ENCODE data around the gene TMEM31. TPM values are rescaled to one million over a fixed set of nuclear protein-coding genes. Genes with fewer than 3 reads are reported as not detected.

The TMEM31 gene
- total and polyA plus RNA-seq, 10 of the 15 experiments (the other 5 are each of a cell fraction or from before 2014, with no cell fraction given), result 0.18 TPM; not detected in 9

- TF ChIP-seq IRF5 (IDR thresholded peaks at IDR 0.05; ENCODE audit: borderline replicate concordance) (no peak), CHD2 (IDR thresholded peaks at IDR 0.05; ENCODE audit: borderline replicate concordance, low read depth, low read length) (0 out of 2 replicates have a peak, but pooled peaks have one; percentile 24), STAT1 (conservative IDR thresholded peaks at IDR 0.05) (no peak), ZZZ3 (IDR thresholded peaks at IDR 0.05; ENCODE audit: control insufficient read depth, insufficient read length, low read depth) (no peak), HDAC6 (IDR thresholded peaks at IDR 0.05; ENCODE audit: unreplicated experiment) (no peak), RELA (IDR thresholded peaks at IDR 0.05; ENCODE audit: borderline replicate concordance, partially characterized antibody) (no peak), FOXK2 (IDR thresholded peaks at IDR 0.05) (no peak), HDAC2 (IDR thresholded peaks at IDR 0.05) (no peak), HDGF (IDR thresholded peaks at IDR 0.05) (no peak), WRNIP1 (IDR thresholded peaks at IDR 0.05; ENCODE audit: borderline replicate concordance, low read depth, low read length) (no peak), BACH1 (IDR thresholded peaks at IDR 0.05; ENCODE audit: borderline replicate concordance) (peak; percentile 95), CHD4 (IDR thresholded peaks at IDR 0.05) (no peak), BRCA1 (IDR thresholded peaks at IDR 0.05; ENCODE audit: low read depth, low read length) (no peak), RBBP5 (conservative IDR thresholded peaks at IDR 0.05) (no peak), CREM (IDR thresholded peaks at IDR 0.05; ENCODE audit: low read depth) (no peak), ZBED1 (IDR thresholded peaks at IDR 0.05; ENCODE audit: borderline replicate concordance) (no peak), MYB (IDR thresholded peaks at IDR 0.05; ENCODE audit: borderline replicate concordance, low read depth, low read length) (no peak), ZNF24 (IDR thresholded peaks at IDR 0.05) (no peak), CREB1 (IDR thresholded peaks at IDR 0.05; ENCODE audit: low read depth) (no peak)
- TF ChIP-seq, protein P1, sequence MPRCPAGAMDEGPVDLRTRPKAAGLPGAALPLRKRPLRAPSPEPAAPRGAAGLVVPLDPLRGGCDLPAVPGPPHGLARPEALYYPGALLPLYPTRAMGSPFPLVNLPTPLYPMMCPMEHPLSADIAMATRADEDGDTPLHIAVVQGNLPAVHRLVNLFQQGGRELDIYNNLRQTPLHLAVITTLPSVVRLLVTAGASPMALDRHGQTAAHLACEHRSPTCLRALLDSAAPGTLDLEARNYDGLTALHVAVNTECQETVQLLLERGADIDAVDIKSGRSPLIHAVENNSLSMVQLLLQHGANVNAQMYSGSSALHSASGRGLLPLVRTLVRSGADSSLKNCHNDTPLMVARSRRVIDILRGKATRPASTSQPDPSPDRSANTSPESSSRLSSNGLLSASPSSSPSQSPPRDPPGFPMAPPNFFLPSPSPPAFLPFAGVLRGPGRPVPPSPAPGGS (IDR thresholded peaks at IDR 0.05; ENCODE audit: borderline replicate concordance, insufficient read depth, low read depth, low read length, poor library complexity, severe bottlenecking), result no peak
- TF ChIP-seq, protein P2, sequence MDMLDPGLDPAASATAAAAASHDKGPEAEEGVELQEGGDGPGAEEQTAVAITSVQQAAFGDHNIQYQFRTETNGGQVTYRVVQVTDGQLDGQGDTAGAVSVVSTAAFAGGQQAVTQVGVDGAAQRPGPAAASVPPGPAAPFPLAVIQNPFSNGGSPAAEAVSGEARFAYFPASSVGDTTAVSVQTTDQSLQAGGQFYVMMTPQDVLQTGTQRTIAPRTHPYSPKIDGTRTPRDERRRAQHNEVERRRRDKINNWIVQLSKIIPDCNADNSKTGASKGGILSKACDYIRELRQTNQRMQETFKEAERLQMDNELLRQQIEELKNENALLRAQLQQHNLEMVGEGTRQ (IDR thresholded peaks at IDR 0.05; ENCODE audit: borderline replicate concordance, low read depth, low read length), result no peak
- TF ChIP-seq, protein P3, sequence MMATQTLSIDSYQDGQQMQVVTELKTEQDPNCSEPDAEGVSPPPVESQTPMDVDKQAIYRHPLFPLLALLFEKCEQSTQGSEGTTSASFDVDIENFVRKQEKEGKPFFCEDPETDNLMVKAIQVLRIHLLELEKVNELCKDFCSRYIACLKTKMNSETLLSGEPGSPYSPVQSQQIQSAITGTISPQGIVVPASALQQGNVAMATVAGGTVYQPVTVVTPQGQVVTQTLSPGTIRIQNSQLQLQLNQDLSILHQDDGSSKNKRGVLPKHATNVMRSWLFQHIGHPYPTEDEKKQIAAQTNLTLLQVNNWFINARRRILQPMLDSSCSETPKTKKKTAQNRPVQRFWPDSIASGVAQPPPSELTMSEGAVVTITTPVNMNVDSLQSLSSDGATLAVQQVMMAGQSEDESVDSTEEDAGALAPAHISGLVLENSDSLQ (IDR thresholded peaks at IDR 0.05), result no peak
- TF ChIP-seq, protein P4, sequence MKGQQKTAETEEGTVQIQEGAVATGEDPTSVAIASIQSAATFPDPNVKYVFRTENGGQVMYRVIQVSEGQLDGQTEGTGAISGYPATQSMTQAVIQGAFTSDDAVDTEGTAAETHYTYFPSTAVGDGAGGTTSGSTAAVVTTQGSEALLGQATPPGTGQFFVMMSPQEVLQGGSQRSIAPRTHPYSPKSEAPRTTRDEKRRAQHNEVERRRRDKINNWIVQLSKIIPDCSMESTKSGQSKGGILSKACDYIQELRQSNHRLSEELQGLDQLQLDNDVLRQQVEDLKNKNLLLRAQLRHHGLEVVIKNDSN (IDR thresholded peaks at IDR 0.05; ENCODE audit: borderline replicate concordance, extremely low read length, insufficient read depth, low read depth, low read length), result no peak
- TF ChIP-seq, protein P5, sequence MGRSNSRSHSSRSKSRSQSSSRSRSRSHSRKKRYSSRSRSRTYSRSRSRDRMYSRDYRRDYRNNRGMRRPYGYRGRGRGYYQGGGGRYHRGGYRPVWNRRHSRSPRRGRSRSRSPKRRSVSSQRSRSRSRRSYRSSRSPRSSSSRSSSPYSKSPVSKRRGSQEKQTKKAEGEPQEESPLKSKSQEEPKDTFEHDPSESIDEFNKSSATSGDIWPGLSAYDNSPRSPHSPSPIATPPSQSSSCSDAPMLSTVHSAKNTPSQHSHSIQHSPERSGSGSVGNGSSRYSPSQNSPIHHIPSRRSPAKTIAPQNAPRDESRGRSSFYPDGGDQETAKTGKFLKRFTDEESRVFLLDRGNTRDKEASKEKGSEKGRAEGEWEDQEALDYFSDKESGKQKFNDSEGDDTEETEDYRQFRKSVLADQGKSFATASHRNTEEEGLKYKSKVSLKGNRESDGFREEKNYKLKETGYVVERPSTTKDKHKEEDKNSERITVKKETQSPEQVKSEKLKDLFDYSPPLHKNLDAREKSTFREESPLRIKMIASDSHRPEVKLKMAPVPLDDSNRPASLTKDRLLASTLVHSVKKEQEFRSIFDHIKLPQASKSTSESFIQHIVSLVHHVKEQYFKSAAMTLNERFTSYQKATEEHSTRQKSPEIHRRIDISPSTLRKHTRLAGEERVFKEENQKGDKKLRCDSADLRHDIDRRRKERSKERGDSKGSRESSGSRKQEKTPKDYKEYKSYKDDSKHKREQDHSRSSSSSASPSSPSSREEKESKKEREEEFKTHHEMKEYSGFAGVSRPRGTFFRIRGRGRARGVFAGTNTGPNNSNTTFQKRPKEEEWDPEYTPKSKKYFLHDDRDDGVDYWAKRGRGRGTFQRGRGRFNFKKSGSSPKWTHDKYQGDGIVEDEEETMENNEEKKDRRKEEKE (IDR thresholded peaks at IDR 0.05), result no peak
Observed at GRCh38 chrX:103687073-103687695, 23.5 kb upstream of the TMEM31 start (continued).

Data from GM12878 (cell line).